ENCODE measurements around the gene EPS8L3.

GRCh38 chr1:109786112-109786480 lies 22.4 kb upstream of the EPS8L3 start:
- no peak for TF ChIP-seq CTCF (IDR thresholded peaks at IDR 0.05 in 4 of 5, conservative IDR thresholded peaks at IDR 0.05 in 1 of 5)
- TF ChIP-seq POLR2A (IDR thresholded peaks at IDR 0.05): no peak
